ENCODE data around the gene ATP13A2.

Gene ATP13A2

GRCh38 chr1:16960560-16961296 lies 51.0 kb downstream of the ATP13A2 start:
- peak overlapping the region; percentile 64 to 65 for H3K27ac ChIP-seq
- intact Hi-C loops (cut with DNase I; ENCODE audit: low total_unique reads) = no loop called here
- DNase-seq = peak; percentile 83 to 91
- peaks cover 0 to 22% (median 7%) of the 10 kb centered on the region in 4 donors for H3K4me1 ChIP-seq
- H3K27me3 ChIP-seq = no peaks in the 10 kb centered on the region
- peaks cover 3 to 48% (median 16%) of the 10 kb centered on the region in 3 donors for H3K36me3 ChIP-seq
- TF ChIP-seq CTCF (IDR thresholded peaks at IDR 0.05) = peak; percentile 74 to 77
- no peaks in the 10 kb centered on the region for H3K9me3 ChIP-seq
- peak overlapping the region; percentile 45 to 54 for H3K4me3 ChIP-seq

DNA sequence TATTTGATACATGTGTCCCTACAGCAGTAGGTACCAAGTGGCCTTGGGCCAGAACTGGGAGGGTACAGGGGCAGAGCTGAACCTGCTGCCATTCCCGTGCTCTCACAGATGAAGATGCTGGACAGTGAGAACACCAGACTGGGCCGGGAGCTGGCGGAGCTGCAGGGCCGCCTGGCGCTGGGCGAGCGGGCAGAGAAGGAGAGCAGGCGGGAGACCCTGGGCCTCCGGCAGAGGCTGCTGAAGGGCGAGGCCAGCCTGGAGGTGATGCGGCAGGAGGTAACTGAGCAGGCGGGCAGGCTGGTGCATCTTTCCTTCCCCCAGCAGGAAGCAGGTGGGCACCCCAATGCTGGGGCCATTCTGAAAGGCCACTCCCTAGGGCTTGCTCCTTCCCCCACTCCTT lies 53.3 kb downstream of the ATP13A2 start:
- no peak overlapping the region for H3K27ac ChIP-seq
- H3K27me3 ChIP-seq = no peaks in the 10 kb centered on the region
- no peak for DNase-seq
- H3K4me1 ChIP-seq = peaks cover 0 to 16% (median 5%) of the 10 kb centered on the region in 4 donors
- H3K4me3 ChIP-seq = no peak overlapping the region
- intact Hi-C loops (cut with DNase I; ENCODE audit: low total_unique reads) = loop anchor here (5.0 kb wide), 1 partner anchor 89 kb away; no protein-coding TSS in a partner anchor
- peaks cover 10 to 58% (median 20%) of the 10 kb centered on the region in 3 donors for H3K36me3 ChIP-seq
- no peaks in the 10 kb centered on the region for H3K9me3 ChIP-seq
- no peak for TF ChIP-seq CTCF (IDR thresholded peaks at IDR 0.05)

- no peak for DNase-seq
- no peak for TF ChIP-seq CTCF (IDR thresholded peaks at IDR 0.05)
- Histone ChIP-seq H3K9me3 (no peaks in the 10 kb centered on the region), H3K4me1 (peaks cover 0 to 16% (median 3%) of the 10 kb centered on the region in 4 donors), H3K4me3 (no peak overlapping the region), H3K36me3 (peaks cover 10 to 63% (median 20%) of the 10 kb centered on the region in 3 donors), H3K27ac (no peak overlapping the region), H3K27me3 (no peaks in the 10 kb centered on the region)
- intact Hi-C loops (cut with DNase I; ENCODE audit: low total_unique reads) = loop anchor here (5.0 kb wide), 1 partner anchor 90 kb away; no protein-coding TSS in a partner anchor
Measured at GRCh38 chr1:16957731-16958130, 54.0 kb downstream of the ATP13A2 start.

- DNase-seq = no peak
- Histone ChIP-seq H3K4me3 (no peak overlapping the region), H3K27ac (no peak overlapping the region), H3K4me1 (peaks cover 0 to 16% (median 5%) of the 10 kb centered on the region in 4 donors), H3K27me3 (no peaks in the 10 kb centered on the region), H3K36me3 (peaks cover 10 to 63% (median 20%) of the 10 kb centered on the region in 3 donors), H3K9me3 (no peaks in the 10 kb centered on the region)
- TF ChIP-seq CTCF (IDR thresholded peaks at IDR 0.05) = no peak
- intact Hi-C loops (cut with DNase I; ENCODE audit: low total_unique reads) = loop anchor here (5.0 kb wide), 1 partner anchor 91 kb away; no protein-coding TSS in a partner anchor
Measured at GRCh38 chr1:16956775-16957174, 55.0 kb downstream of the ATP13A2 start.

DNA sequence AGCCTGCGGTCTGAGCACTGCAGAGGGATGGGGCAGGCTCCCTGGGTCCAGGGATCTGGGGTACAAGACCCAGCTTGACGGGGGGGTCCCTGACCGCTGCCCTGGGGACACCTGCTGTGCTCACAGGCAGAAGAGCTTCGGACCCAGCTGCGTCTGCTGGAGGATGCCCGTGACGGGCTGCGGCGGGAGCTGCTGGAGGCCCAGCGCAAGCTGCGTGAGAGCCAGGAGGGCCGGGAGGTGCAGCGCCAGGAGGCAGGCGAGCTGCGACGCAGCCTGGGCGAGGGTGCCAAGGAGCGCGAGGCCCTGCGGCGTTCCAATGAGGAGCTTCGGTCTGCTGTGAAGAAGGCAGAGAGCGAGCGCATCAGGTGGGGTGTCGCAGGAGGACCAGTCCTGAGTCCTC lies 56.5 kb downstream of the ATP13A2 start:
- H3K27me3 ChIP-seq = no peaks in the 10 kb centered on the region
- no peak overlapping the region for H3K4me3 ChIP-seq
- intact Hi-C loops (cut with DNase I; ENCODE audit: low total_unique reads) = loop anchor here (5.0 kb wide), 1 partner anchor 92 kb away; no protein-coding TSS in a partner anchor
- H3K27ac ChIP-seq = no peak overlapping the region
- TF ChIP-seq CTCF (IDR thresholded peaks at IDR 0.05) = no peak
- H3K36me3 ChIP-seq = peaks cover 10 to 71% (median 20%) of the 10 kb centered on the region in 3 donors
- DNase-seq = no peak
- H3K9me3 ChIP-seq = no peaks in the 10 kb centered on the region
- H3K4me1 ChIP-seq = peaks cover 0 to 7% (median 2%) of the 10 kb centered on the region in 4 donors

Data from tibial artery (tissue), 4 donors.